GM19324 (cell line): ENCODE data around the gene PHACTR4.
"Not testable (repeated sequence)": the region's sequence is repeated elsewhere in the genome, so short reads cannot be mapped to it uniquely, and the experiment has no call there.

Source experiments
- ATAC-seq: cut with Tn5 transposase; IDR thresholded peaks from one replicate; pipeline ENCODE4 v1.9.1; 2021; ENCODE audit warnings: mild to moderate bottlenecking, moderate library complexity; ENCODE audit not compliant: unreplicated experiment, low FRiP score

The PHACTR4 gene

GRCh38 chr1:28428012-28428411, 58.5 kb downstream of the PHACTR4 start:
- no peak for ATAC-seq

- no peak for ATAC-seq
These were observed 59.5 kb downstream of the PHACTR4 start for GRCh38 chr1:28428990-28429520.

- no peak for ATAC-seq
These were observed 66.8 kb downstream of the PHACTR4 start for GRCh38 chr1:28436211-28436769.

DNA sequence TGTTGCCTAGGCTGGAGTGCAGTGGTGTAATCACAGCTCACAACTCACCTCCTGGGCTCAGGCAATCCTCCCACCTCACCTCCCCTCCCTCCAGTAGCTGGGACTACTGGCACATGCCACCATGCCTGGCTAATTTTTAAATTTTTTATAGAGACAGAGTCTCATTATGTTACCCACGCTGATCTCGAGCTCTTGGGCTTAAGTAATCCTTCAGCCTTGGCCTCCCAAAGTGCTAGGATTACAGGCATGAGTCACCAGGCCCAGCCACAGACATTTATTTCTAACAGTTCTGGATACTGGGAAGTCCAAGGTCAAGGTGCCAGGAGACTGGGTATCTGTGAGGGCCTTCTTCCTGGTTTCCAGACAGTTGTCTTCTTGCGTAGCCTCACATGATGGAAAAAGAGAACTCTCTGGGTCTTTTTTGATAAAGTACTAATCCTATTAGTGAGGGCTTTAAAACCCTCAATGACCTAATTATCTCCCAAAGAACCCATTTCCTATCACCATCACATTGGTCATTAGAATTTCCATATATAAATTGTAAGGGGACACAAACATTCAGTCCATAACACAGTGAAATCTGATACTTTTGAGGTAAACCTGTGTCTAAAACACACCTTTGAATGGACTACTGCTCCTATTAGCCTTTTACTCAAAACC, 67.9 kb downstream of the PHACTR4 start:
- ATAC-seq: no peak

- no peak for ATAC-seq
These were observed 68.6 kb downstream of the PHACTR4 start for GRCh38 chr1:28437924-28438699.

DNA sequence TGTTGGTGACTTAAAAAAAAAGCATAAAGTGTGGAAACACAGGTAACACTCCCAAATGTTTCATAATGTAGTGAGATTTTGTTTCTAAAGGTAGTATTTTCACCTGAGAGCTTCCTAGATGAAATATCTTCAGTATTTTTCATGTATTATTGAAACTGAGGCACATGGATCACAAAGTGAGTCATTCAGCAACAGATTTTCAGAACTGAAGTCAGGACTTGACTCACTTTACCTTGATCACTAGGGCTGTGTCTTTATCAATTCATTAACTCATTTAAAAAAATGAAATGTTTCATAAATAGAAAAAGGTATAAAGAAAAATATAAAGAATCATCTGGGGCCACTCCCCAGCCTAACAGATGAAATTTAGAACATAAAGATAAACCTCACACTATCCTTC, 69.8 kb downstream of the PHACTR4 start:
- ATAC-seq: no peak

- ATAC-seq: no peak
These were observed 72.1 kb downstream of the PHACTR4 start for GRCh38 chr1:28441674-28442073.

- no peak for ATAC-seq
These were observed 74.0 kb downstream of the PHACTR4 start for GRCh38 chr1:28443550-28443949.

DNA sequence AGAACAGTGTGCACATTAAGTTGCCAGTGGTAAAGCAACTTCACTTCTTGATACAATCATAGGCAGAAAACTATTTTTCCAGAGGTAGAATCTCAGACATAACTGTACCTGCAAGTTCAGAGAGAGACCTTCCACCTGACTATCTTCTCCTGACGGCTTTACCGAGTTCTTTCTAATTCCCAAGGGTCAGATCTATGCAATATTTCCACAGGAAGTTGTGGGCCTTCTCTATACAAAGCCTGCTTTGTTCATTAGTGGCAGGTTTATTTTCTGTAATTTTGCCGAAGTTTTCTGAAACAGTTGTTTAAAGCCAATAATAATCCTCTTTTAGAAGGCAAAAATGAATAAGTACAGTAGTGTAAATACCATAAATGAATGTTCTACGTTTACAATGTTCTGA, 78.1 kb downstream of the PHACTR4 start:
- no peak for ATAC-seq

- not testable (repeated sequence) for ATAC-seq
These were observed 78.6 kb downstream of the PHACTR4 start for GRCh38 chr1:28448094-28448611.

DNA sequence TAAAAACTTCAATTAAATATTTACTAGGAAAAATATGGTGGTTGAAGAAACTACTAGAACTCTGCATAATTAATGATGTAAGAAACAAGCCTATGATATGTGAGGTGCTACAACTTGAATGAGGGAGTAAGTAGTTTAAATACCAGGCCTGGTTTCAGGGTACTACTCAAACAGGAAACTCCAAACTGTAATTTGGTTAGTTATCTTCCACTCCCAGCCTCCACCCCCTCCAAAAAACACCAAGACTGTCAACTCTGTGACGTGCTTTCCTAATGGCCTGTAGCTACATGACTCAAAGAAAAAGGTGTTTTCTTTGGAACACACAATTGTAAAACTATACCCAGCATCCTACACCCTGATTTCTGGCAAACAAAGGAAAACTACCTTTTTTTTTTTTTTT, 80.4 kb downstream of the PHACTR4 start:
- no peak for ATAC-seq

- ATAC-seq: no peak
These were observed 81.0 kb downstream of the PHACTR4 start for GRCh38 chr1:28450561-28450960.

- no peak for ATAC-seq
These were observed 81.5 kb downstream of the PHACTR4 start for GRCh38 chr1:28451011-28451410.

- ATAC-seq: no peak
These were observed 86.5 kb downstream of the PHACTR4 start for GRCh38 chr1:28456078-28456477.

DNA sequence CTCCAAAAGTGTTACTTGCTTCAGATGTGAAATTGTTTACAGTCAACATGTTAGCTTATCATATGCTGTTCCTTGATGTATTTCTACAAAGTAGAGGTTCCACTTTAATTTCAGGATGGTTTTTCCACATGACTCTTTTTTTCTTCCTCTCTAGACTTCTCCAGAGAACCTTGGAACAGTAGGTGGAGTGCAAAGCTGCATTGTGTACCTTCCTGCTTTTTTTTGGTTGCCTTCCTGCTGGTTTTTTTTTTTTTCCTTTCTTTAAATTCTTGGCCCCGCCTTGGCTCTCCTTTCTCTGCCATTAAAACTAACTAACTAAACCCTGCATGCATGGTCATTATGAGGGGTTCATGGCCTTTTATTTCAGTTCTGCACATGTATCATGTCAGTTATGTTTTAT, 88.1 kb downstream of the PHACTR4 start:
- no peak for ATAC-seq

DNA sequence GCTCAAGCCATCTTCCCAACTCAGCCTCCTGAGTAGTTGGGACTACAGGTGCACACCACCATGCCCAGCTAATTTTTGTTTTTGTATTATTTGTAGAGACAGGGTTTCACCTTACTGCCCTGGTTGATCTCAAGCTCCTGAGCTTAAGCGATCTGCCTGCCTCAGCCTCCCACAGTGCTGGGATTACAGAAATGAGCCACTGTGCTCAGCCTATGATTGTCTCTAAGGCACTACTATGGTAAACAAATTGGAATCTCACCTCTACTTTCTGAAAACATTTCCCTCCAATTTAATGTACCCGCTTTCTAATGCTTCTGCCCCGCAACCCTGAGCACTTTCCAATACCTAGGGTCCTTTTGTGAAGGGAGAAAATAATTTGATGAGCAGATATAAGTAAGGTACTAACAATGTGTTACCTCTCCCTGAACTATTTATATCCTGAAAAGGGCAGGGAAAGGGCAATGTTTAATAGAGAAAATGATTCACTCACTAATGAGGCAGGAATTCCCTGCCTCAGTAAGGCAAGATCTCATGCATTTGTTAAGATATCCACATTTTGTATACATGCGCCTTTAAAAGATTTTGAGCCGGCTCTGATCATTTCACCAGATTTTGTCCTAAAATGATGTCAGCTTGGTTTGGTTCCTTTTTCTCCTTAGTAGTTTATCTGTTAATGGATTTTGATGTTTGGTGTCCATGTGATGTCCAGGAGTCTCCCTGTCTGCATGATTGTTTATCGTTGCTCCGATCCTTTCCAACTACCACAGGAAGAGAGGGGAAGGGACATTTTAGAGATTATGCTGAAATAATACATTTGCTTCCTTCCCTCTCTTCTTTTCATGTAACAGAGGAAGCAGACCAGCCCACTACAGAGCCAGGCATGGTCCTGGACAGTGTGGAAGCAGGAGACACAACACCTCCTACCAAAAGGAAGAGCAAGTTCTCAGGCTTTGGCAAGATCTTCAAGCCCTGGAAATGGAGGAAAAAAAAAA, 89.0 kb downstream of the PHACTR4 start:
- no peak for ATAC-seq

DNA sequence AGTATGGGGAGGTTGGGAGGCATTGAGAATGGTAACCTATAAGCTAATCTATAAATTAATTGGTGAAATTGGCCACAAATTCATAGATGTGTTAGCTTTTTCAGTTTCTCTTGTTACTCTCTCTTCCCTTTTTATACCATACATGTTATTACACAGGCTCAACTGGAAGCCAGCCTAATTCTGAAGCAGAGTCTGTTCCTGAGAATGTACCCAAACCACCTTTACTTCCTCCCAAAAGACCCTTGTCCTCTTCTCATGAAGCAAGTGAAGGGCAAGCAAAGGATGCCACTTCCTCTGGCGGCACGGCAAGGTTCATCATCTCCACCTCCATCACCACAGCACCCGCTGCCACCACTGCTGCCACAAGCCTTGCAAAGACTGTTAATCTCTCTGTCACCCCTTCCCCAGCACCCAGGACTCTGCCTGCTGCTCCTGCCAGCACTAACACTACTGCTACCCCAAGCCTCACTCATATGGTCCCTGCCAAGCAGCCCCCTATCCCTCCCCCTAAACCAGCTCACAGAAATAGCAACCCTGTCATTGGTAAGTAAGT, 96.8 kb downstream of the PHACTR4 start:
- no peak for ATAC-seq

DNA sequence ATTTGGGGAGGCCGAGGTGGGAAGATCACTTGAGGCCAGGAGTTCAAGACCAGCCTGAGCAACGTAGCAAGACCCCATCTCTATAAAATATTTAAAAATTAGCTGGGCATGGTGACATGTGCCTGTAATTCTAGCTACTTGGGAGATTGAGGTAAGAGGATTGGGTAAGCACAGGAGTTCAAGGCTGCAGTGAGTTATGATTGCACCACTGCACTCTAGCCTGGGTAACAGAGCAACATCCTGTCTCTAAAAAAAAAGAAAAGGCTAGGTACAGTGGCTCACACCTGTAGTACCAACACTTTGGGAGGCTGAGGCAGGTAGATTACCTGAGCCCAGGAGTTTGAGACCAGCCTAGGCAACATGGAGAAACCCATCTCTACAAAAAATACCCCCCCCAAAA, 100.6 kb downstream of the PHACTR4 start:
- no peak for ATAC-seq

- ATAC-seq: not testable (repeated sequence)
These were observed 110.0 kb downstream of the PHACTR4 start for GRCh38 chr1:28479497-28479896.

DNA sequence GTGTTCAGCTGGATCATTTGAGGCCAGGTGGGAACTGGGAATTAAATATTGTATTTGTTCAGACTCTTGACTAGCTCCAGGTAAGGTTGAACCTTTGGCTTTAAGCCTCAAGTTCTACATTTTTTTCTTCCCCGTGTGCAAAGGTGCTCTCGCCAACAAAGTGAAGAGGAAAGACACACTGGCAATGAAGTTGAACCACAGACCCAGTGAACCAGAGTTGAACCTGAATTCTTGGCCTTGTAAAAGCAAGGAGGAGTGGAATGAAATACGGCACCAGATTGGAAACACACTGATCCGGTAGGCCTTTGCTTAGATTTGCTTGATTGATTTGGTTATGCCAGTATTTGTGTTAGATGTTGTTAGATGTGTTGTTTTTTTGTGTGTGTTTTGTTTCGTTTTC, 110.8 kb downstream of the PHACTR4 start:
- no peak for ATAC-seq
